Muscle of leg (tissue), 11 donors: Measurements from ENCODE around the gene GFY. TPM values are rescaled to one million over a fixed set of nuclear protein-coding genes. Genes with fewer than 3 reads are reported as not detected.
"Not testable (repeated sequence)": the region's sequence is repeated elsewhere in the genome, so short reads cannot be mapped to it uniquely, and the experiment has no call there.

Source experiments
- DNase-seq: peaks from one replicate; pipeline ENCODE4 v3.0.0; 2013
- H3K27ac ChIP-seq: one replicate; pipeline ENCODE4 v1.5.1; 2013; ENCODE audit warnings: mild to moderate bottlenecking, low read length, control low read depth
- H3K27me3 ChIP-seq: one replicate; pipeline ENCODE4 v1.6.1; 2013; ENCODE audit warnings: low read length; ENCODE audit not compliant: control insufficient read depth, insufficient read depth
- H3K36me3 ChIP-seq: one replicate; pipeline ENCODE4 v1.6.1; 2013; ENCODE audit warnings: low read length; ENCODE audit not compliant: control insufficient read depth, insufficient read depth
- H3K4me1 ChIP-seq: one replicate; pipeline ENCODE4 v1.6.1; 2013; ENCODE audit warnings: low read length; ENCODE audit not compliant: control insufficient read depth, insufficient read depth
- H3K4me3 ChIP-seq: one replicate; pipeline ENCODE4 v1.5.1; 2013; ENCODE audit warnings: low read length, control low read depth
- H3K9me3 ChIP-seq: replicated peaks from 2 replicates; pipeline ENCODE4 v1.6.1; 2013; ENCODE audit warnings: low read depth, low read length; ENCODE audit not compliant: control insufficient read depth
- WGBS: methylation state at CpG from one replicate; pipeline ENCODE4 v1.1.5; 2013; ENCODE audit warnings: missing lambda C conversion rate; ENCODE audit not compliant: insufficient coverage; 5-methylcytosine and 5-hydroxymethylcytosine counted together
- polyA plus RNA-seq, 8 donors: library from polyadenylated mRNA; unstranded; fragments of 120-200 nt; gene quantifications; one replicate each; pipeline versions ENCODE4 v1.2.1 to v1.2.3, GENCODE V29; 2013; ENCODE audit warnings: inconsistent platforms in 1 of 8, low replicate concordance in 1 of 8; ENCODE audit not compliant: insufficient read length in 8 of 8, insufficient read depth in 1 of 8
- total RNA-seq: library from RNA; stranded (reverse); fragments of 120-200 nt; gene quantifications from one replicate; pipeline ENCODE4 v1.2.4, GENCODE V29; 2013

The GFY gene
- total and polyA plus RNA-seq, 9 donors: not detected

DNA sequence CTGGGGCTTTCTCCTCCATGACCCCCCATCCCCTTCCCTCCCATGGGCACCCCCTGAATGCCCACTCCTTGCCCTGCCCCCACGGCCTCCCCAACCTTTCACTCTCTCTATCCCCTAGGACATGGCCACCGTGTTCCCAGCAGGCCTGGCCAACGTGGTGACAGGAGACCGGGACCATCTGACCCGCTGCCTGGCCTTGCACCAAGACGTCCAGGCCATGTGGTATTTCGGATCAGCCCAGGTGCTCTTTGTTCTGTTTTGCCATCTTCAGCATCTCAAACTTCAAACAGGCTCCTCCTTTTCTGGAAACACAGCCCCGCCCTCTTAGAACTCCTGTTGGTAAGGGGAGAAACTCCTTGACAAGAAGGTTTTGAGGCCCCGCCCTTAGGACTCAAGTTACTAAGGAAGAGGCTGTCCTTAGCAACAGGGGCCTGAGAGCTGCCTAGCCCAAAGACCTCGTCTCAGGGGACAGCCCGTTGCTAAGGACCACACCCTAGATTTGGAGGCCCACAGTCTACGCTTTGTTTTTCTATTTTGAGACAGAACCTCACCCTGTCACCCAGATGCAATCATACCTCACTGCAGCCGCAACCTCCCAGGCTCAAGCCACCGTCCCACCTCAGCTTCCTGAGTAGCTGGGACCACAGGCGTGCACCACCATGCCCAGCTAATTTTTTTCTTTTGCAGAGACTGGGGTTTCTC lies 43.7 kb downstream of the GFY start:
- WGBS: 37% methylated on average over 12 of the region's 15 CpGs
- no peaks in the 10 kb centered on the region for H3K9me3 ChIP-seq
- peaks cover 24% of the 10 kb centered on the region for H3K4me1 ChIP-seq
- DNase-seq: peak; percentile 97
- H3K4me3 ChIP-seq: no peak overlapping the region
- peak overlapping the region; percentile 74 for H3K27ac ChIP-seq
- H3K27me3 ChIP-seq: no peaks in the 10 kb centered on the region
- H3K36me3 ChIP-seq: peaks cover 27% of the 10 kb centered on the region

- H3K27ac ChIP-seq: peak overlapping the region; percentile 65
- DNase-seq: peak; percentile 36
- peaks cover 33% of the 10 kb centered on the region for H3K4me1 ChIP-seq
These were observed 44.8 kb downstream of the GFY start for GRCh38 chr19:49469828-49470614.

DNA sequence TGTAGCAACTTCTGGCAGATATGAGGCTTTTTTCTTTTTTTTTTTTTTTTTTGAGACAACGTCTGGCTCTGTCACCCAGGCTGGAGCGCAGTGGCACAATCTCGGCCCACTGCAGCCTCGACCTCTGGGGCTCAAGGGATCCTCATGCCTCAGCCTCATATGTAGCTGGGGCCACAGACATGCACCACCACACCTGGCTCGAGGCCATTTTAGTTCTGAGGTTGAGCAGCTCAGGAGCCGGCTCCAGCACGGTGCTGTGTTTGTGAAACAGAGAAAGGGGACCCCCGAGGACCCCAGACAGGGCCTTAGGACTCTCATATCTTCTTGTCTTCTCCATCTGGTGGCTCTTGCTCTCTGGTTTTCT lies 45.4 kb downstream of the GFY start:
- 58% methylated on average over 3 of the region's 8 CpGs for WGBS
- H3K36me3 ChIP-seq: peaks cover 16% of the 10 kb centered on the region
- H3K4me3 ChIP-seq: no peak overlapping the region
- H3K9me3 ChIP-seq: no peaks in the 10 kb centered on the region
- DNase-seq: no peak
- peaks cover 33% of the 10 kb centered on the region for H3K4me1 ChIP-seq
- H3K27ac ChIP-seq: no peak overlapping the region
- H3K27me3 ChIP-seq: peaks cover 2% of the 10 kb centered on the region

More at GRCh38 chr19:49469828-49470614, 44.8 kb downstream of the GFY start:
- H3K27me3 ChIP-seq: peaks cover 2% of the 10 kb centered on the region
- peaks cover 21% of the 10 kb centered on the region for H3K36me3 ChIP-seq
- 58% methylated on average over 12 of the region's 25 CpGs for WGBS
- H3K4me3 ChIP-seq: no peak overlapping the region
- H3K9me3 ChIP-seq: no peaks in the 10 kb centered on the region

GRCh38 chr19:49472936-49473335 lies 47.7 kb downstream of the GFY start:
- Histone ChIP-seq H3K4me1 (peaks cover 39% of the 10 kb centered on the region), H3K36me3 (peaks cover 8% of the 10 kb centered on the region), H3K27me3 (peaks cover 2% of the 10 kb centered on the region), H3K27ac (no peak overlapping the region), H3K9me3 (no peaks in the 10 kb centered on the region), H3K4me3 (no peak overlapping the region)
- 76% methylated on average over 4 of the region's 9 CpGs for WGBS
- DNase-seq: no peak

- H3K36me3 ChIP-seq, DNase-seq, H3K9me3 ChIP-seq, H3K27ac ChIP-seq, H3K27me3 ChIP-seq: not testable (repeated sequence)
- Histone ChIP-seq H3K4me1 (peaks cover 37% of the 10 kb centered on the region), H3K4me3 (peak overlapping the region; percentile 63)
- WGBS: 73% methylated on average over 3 of the region's 9 CpGs
These were observed 48.3 kb downstream of the GFY start for GRCh38 chr19:49473501-49473867.

- H3K27ac ChIP-seq: peak within 1 kb of the TSS; percentile 71
- H3K36me3 ChIP-seq: peaks cover 4% of the 10 kb centered on the region
- H3K4me3 ChIP-seq: peak within 1 kb of the TSS; percentile 63
- no peaks in the 10 kb centered on the region for H3K9me3 ChIP-seq
- DNase-seq: peak; percentile 89
- 3% methylated on average over 29 of the region's 33 CpGs for WGBS
- H3K4me1 ChIP-seq: peaks cover 37% of the 10 kb centered on the region
- H3K27me3 ChIP-seq: peaks cover 2% of the 10 kb centered on the region
These were observed 48.8 kb downstream of the GFY start, which contains the start of gene FLT3LG for GRCh38 chr19:49473868-49474541. Gene FLT3LG, plus strand, starts transcription at chr19:49474215. Its CDS starts 425 bp downstream, at chr19:49474640.

- 14% methylated on average over 11 of the region's 11 CpGs for WGBS
- DNase-seq: no peak
- Histone ChIP-seq H3K27ac (peak overlapping the region; percentile 71), H3K4me3 (peak overlapping the region; percentile 63), H3K4me1 (peaks cover 32% of the 10 kb centered on the region), H3K27me3 (peaks cover 2% of the 10 kb centered on the region), H3K9me3 (no peaks in the 10 kb centered on the region), H3K36me3 (peaks cover 4% of the 10 kb centered on the region)
These were observed 49.3 kb downstream of the GFY start for GRCh38 chr19:49474542-49474924.

GRCh38 chr19:49475191-49475917 lies 50.2 kb downstream of the GFY start:
- H3K27me3 ChIP-seq: peaks cover 2% of the 10 kb centered on the region
- H3K36me3 ChIP-seq: no peaks in the 10 kb centered on the region
- no peak overlapping the region for H3K4me3 ChIP-seq
- peak; percentile 58 for DNase-seq
- H3K27ac ChIP-seq: peak overlapping the region; percentile 62
- peaks cover 27% of the 10 kb centered on the region for H3K4me1 ChIP-seq
- WGBS: 41% methylated on average over 9 of the region's 15 CpGs
- H3K9me3 ChIP-seq: no peaks in the 10 kb centered on the region

GRCh38 chr19:49475995-49476880 lies 51.0 kb downstream of the GFY start:
- 24% methylated on average over 9 of the region's 27 CpGs for WGBS
- H3K27me3 ChIP-seq: peaks cover 2% of the 10 kb centered on the region
- peak; percentile 64 for DNase-seq

More at GRCh38 chr19:49475995-49476880, 51.0 kb downstream of the GFY start:
- no peak overlapping the region for H3K4me3 ChIP-seq
- H3K36me3 ChIP-seq: no peaks in the 10 kb centered on the region
- H3K27ac ChIP-seq: no peak overlapping the region
- no peaks in the 10 kb centered on the region for H3K9me3 ChIP-seq
- peaks cover 27% of the 10 kb centered on the region for H3K4me1 ChIP-seq
